HEK293 (cell line): ENCODE data around the gene MGST3.

Experiments used
- AEBP2 ChIP-seq: fragments of 450-650 bp; formaldehyde crosslinking; IDR thresholded peaks from 2 replicates; pipeline ENCODE4 v1.5.1; 2016; ENCODE audit warnings: missing biosample characterization, missing genetic modification characterization, borderline replicate concordance
- FEZF1 ChIP-seq: fragments of 450-650 bp; formaldehyde crosslinking; IDR thresholded peaks from 2 replicates; pipeline ENCODE4 v1.5.1; 2016; ENCODE audit warnings: missing biosample characterization, missing genetic modification characterization
- HIC1 ChIP-seq: fragments of 450-650 bp; formaldehyde crosslinking; IDR thresholded peaks from 2 replicates; pipeline ENCODE4 v1.5.1; 2016; ENCODE audit warnings: missing biosample characterization, missing genetic modification characterization
- HOXA7 ChIP-seq: sonication (generic); formaldehyde crosslinking; IDR thresholded peaks from 2 replicates; pipeline ENCODE4 v1.8.1; 2022; ENCODE audit warnings: missing genetic modification reagents, borderline replicate concordance
- KLF1 ChIP-seq: fragments of 450-650 bp; formaldehyde crosslinking; IDR thresholded peaks from 2 replicates; pipeline ENCODE4 v1.5.1; 2016; ENCODE audit warnings: missing biosample characterization, missing genetic modification characterization
- KLF16 ChIP-seq: fragments of 450-650 bp; formaldehyde crosslinking; IDR thresholded peaks from 2 replicates; pipeline ENCODE4 v1.5.1; 2017; ENCODE audit warnings: missing biosample characterization, missing genetic modification characterization
- KLF7 ChIP-seq: fragments of 450-650 bp; formaldehyde crosslinking; IDR thresholded peaks from 2 replicates; pipeline ENCODE4 v1.5.1; 2016; ENCODE audit warnings: missing biosample characterization, missing genetic modification characterization, borderline replicate concordance
- MZF1 ChIP-seq: fragments of 450-650 bp; formaldehyde crosslinking; IDR thresholded peaks from 2 replicates; pipeline ENCODE4 v1.5.1; 2017; ENCODE audit warnings: missing biosample characterization, missing genetic modification characterization, borderline replicate concordance
- RBAK ChIP-seq: fragments of 450-650 bp; formaldehyde crosslinking; IDR thresholded peaks from 2 replicates; pipeline ENCODE4 v1.5.1; 2016; ENCODE audit warnings: missing biosample characterization, missing genetic modification characterization
- SALL2 ChIP-seq: fragments of 450-650 bp; formaldehyde crosslinking; IDR thresholded peaks from 2 replicates; pipeline ENCODE4 v1.5.0; 2017; ENCODE audit warnings: missing biosample characterization, mild to moderate bottlenecking, missing genetic modification characterization, borderline replicate concordance
- WT1 ChIP-seq: fragments of 450-650 bp; formaldehyde crosslinking; IDR thresholded peaks from 2 replicates; pipeline ENCODE4 v1.5.1; 2016; ENCODE audit warnings: missing biosample characterization, missing genetic modification characterization
- ZBTB10 ChIP-seq: fragments of 450-650 bp; formaldehyde crosslinking; IDR thresholded peaks from 2 replicates; pipeline ENCODE4 v1.5.1; 2016; ENCODE audit warnings: missing biosample characterization, missing genetic modification characterization
- ZBTB21 ChIP-seq: fragments of 450-650 bp; formaldehyde crosslinking; IDR thresholded peaks from 2 replicates; pipeline ENCODE4 v1.5.1; 2017; ENCODE audit warnings: missing biosample characterization, missing genetic modification characterization
- ZFP69B ChIP-seq: fragments of 450-650 bp; formaldehyde crosslinking; IDR thresholded peaks from 2 replicates; pipeline ENCODE4 v1.5.1; 2016; ENCODE audit warnings: missing biosample characterization, missing genetic modification characterization
- ZIC2 ChIP-seq: fragments of 450-650 bp; formaldehyde crosslinking; IDR thresholded peaks from 2 replicates; pipeline ENCODE4 v1.5.1; 2016; ENCODE audit warnings: missing biosample characterization, missing genetic modification characterization
- ZNF132 ChIP-seq: fragments of 450-650 bp; formaldehyde crosslinking; IDR thresholded peaks from 2 replicates; pipeline ENCODE4 v1.5.1; 2017; ENCODE audit warnings: missing biosample characterization, missing genetic modification characterization, borderline replicate concordance
- ZNF133 ChIP-seq: fragments of 450-650 bp; formaldehyde crosslinking; IDR thresholded peaks from 2 replicates; pipeline ENCODE4 v1.5.1; 2016; ENCODE audit warnings: missing biosample characterization, missing genetic modification characterization
- ZNF138 ChIP-seq: fragments of 450-650 bp; formaldehyde crosslinking; IDR thresholded peaks from 2 replicates; pipeline ENCODE4 v1.5.1; 2016; ENCODE audit warnings: missing biosample characterization, missing genetic modification characterization, borderline replicate concordance
- ZNF140 ChIP-seq: fragments of 450-650 bp; formaldehyde crosslinking; IDR thresholded peaks from 2 replicates; pipeline ENCODE4 v1.5.1; 2016; ENCODE audit warnings: missing biosample characterization, missing genetic modification characterization
- ZNF157 ChIP-seq: fragments of 450-650 bp; formaldehyde crosslinking; IDR thresholded peaks from 2 replicates; pipeline ENCODE4 v1.5.1; 2016; ENCODE audit warnings: missing biosample characterization, missing genetic modification characterization
- ZNF266 ChIP-seq: fragments of 450-650 bp; formaldehyde crosslinking; IDR thresholded peaks from 2 replicates; pipeline ENCODE4 v1.5.1; 2016; ENCODE audit warnings: missing biosample characterization, missing genetic modification characterization, low read depth
- ZNF292 ChIP-seq: fragments of 450-650 bp; formaldehyde crosslinking; IDR thresholded peaks from 2 replicates; pipeline ENCODE4 v1.5.1; 2016; ENCODE audit warnings: low read depth, missing biosample characterization, missing genetic modification characterization, borderline replicate concordance
- ZNF311 ChIP-seq: fragments of 450-650 bp; formaldehyde crosslinking; IDR thresholded peaks from 2 replicates; pipeline ENCODE4 v1.5.1; 2017; ENCODE audit warnings: missing biosample characterization, missing genetic modification characterization, borderline replicate concordance
- ZNF366 ChIP-seq: fragments of 450-650 bp; formaldehyde crosslinking; conservative IDR thresholded peaks from 2 replicates; pipeline ENCODE4 v1.5.1; 2016; ENCODE audit warnings: missing biosample characterization, missing genetic modification characterization
- ZNF37A ChIP-seq: fragments of 450-650 bp; IDR thresholded peaks from 2 replicates; pipeline ENCODE4 v1.5.1; 2018; ENCODE audit warnings: missing biosample characterization, missing genetic modification characterization
- ZNF416 ChIP-seq: fragments of 450-650 bp; formaldehyde crosslinking; IDR thresholded peaks from 2 replicates; pipeline ENCODE4 v1.5.1; 2016; ENCODE audit warnings: missing biosample characterization, missing genetic modification characterization
- ZNF48 ChIP-seq: fragments of 450-650 bp; formaldehyde crosslinking; IDR thresholded peaks from 2 replicates; pipeline ENCODE4 v1.5.1; 2016; ENCODE audit warnings: missing biosample characterization, missing genetic modification characterization
- ZNF548 ChIP-seq: fragments of 450-650 bp; formaldehyde crosslinking; IDR thresholded peaks from 2 replicates; pipeline ENCODE4 v1.5.1; 2016; ENCODE audit warnings: missing biosample characterization, missing genetic modification characterization
- ZNF558 ChIP-seq: fragments of 450-650 bp; formaldehyde crosslinking; IDR thresholded peaks from 2 replicates; pipeline ENCODE4 v1.5.1; 2016; ENCODE audit warnings: missing biosample characterization, missing genetic modification characterization
- ZNF571 ChIP-seq: fragments of 450-650 bp; formaldehyde crosslinking; IDR thresholded peaks from 2 replicates; pipeline ENCODE4 v1.5.0; 2017; ENCODE audit warnings: missing biosample characterization, missing genetic modification characterization
- ZNF624 ChIP-seq: fragments of 450-650 bp; formaldehyde crosslinking; IDR thresholded peaks from 2 replicates; pipeline ENCODE4 v1.5.1; 2017; ENCODE audit warnings: missing biosample characterization, missing genetic modification characterization
- ZNF626 ChIP-seq: fragments of 450-650 bp; sonication (Bioruptor Pico); formaldehyde crosslinking; IDR thresholded peaks from 2 replicates; pipeline ENCODE4 v1.5.1; 2018; ENCODE audit warnings: missing biosample characterization, missing genetic modification characterization, inconsistent platforms
- ZNF658 ChIP-seq: fragments of 450-650 bp; formaldehyde crosslinking; IDR thresholded peaks from 2 replicates; pipeline ENCODE4; 2016; ENCODE audit warnings: missing biosample characterization, missing genetic modification characterization
- ZNF701 ChIP-seq: fragments of 450-650 bp; formaldehyde crosslinking; IDR thresholded peaks from 2 replicates; pipeline ENCODE4 v1.5.1; 2016; ENCODE audit warnings: missing biosample characterization, missing genetic modification characterization
- ZNF707 ChIP-seq: fragments of 450-650 bp; formaldehyde crosslinking; IDR thresholded peaks from 2 replicates; pipeline ENCODE4 v1.5.1; 2016; ENCODE audit warnings: missing biosample characterization, missing genetic modification characterization
- ZNF791 ChIP-seq: fragments of 450-650 bp; formaldehyde crosslinking; IDR thresholded peaks from 2 replicates; pipeline ENCODE4 v1.5.1; 2016; ENCODE audit warnings: missing biosample characterization, missing genetic modification characterization
- ZSCAN30 ChIP-seq: fragments of 450-650 bp; IDR thresholded peaks from 2 replicates; pipeline ENCODE4 v1.5.1; 2018; ENCODE audit warnings: missing biosample characterization, mild to moderate bottlenecking, missing genetic modification characterization, moderate library complexity
- ZXDB ChIP-seq: fragments of 450-650 bp; formaldehyde crosslinking; IDR thresholded peaks from 2 replicates; pipeline ENCODE4 v1.5.1; 2016; ENCODE audit warnings: missing biosample characterization, missing genetic modification characterization

The MGST3 gene

GRCh38 chr1:165630629-165631341, at the start of gene MGST3 (continued):
- no peak for TF ChIP-seq ZNF416 (tag by site-specific recombination)
- TF ChIP-seq ZNF132 (tag by site-specific recombination), result no peak
- TF ChIP-seq ZNF366, result no peak
- no peak for TF ChIP-seq ZNF48 (tag by site-specific recombination)
- no peak for TF ChIP-seq ZNF157 (tag by site-specific recombination)
- no peak for TF ChIP-seq ZSCAN30
- TF ChIP-seq ZNF658 (tag by site-specific recombination), result no peak
- TF ChIP-seq ZNF791, result no peak
- no peak for TF ChIP-seq ZNF138 (tag by site-specific recombination)
- TF ChIP-seq WT1 (tag by site-specific recombination), result no peak
- no peak for TF ChIP-seq AEBP2 (tag by site-specific recombination)
- TF ChIP-seq HIC1 (tag by site-specific recombination), result no peak
- TF ChIP-seq ZXDB (tag by site-specific recombination), result peak; percentile 94
- no peak for TF ChIP-seq ZNF311 (tag by site-specific recombination)
- TF ChIP-seq ZBTB10 (tag by site-specific recombination), result no peak
- TF ChIP-seq ZNF140 (tag by site-specific recombination), result no peak
- TF ChIP-seq RBAK (tag by site-specific recombination), result no peak
- peak; percentile 52; the same call in 1 of the 2 replicates for TF ChIP-seq KLF16 (tag by site-specific recombination)
- TF ChIP-seq ZNF707 (tag by site-specific recombination), result no peak
- no peak for TF ChIP-seq ZNF37A
- no peak for TF ChIP-seq ZNF292
- TF ChIP-seq ZNF626 (tag by site-specific recombination), result no peak
- no peak for TF ChIP-seq SALL2 (tag by site-specific recombination)
- TF ChIP-seq ZFP69B (tag by site-specific recombination), result peak; percentile 62; the same call in 1 of the 2 replicates
- TF ChIP-seq ZNF558 (tag by site-specific recombination), result no peak
- TF ChIP-seq HOXA7 (CRISPR knock-in tag), result no peak
- peak; percentile 26; the same call in 1 of the 2 replicates for TF ChIP-seq KLF1 (tag by site-specific recombination)
- no peak for TF ChIP-seq ZNF266 (tag by site-specific recombination)
- TF ChIP-seq KLF7 (tag by site-specific recombination), result no peak
- no peak for TF ChIP-seq ZNF624 (tag by site-specific recombination)
- no peak for TF ChIP-seq ZNF133 (tag by site-specific recombination)
- no peak for TF ChIP-seq ZIC2 (tag by site-specific recombination)
- TF ChIP-seq ZNF701 (tag by site-specific recombination), result no peak
- TF ChIP-seq ZNF571 (tag by site-specific recombination), result no peak
- no peak for TF ChIP-seq FEZF1 (tag by site-specific recombination)
- no peak for TF ChIP-seq ZBTB21
- no peak for TF ChIP-seq ZNF548 (tag by site-specific recombination)
- no peak for TF ChIP-seq MZF1 (tag by site-specific recombination)
